T-helper 2 cell treated with Interferon-gamma antibody and Interleukin-4, amounts not matched to agents 5 μg/mL and 100 μg/mL, for 36 hours (primary cell): Measurements from ENCODE around the gene POLR3H.
"Not testable (repeated sequence)": the region's sequence is repeated elsewhere in the genome, so short reads cannot be mapped to it uniquely, and the experiment has no call there.

Source experiments
- DNase-seq: peaks from one replicate; pipeline ENCODE4 v3.0.0; 2021; ENCODE audit warnings: low spot score
- H3K27ac Mint-ChIP-seq: one replicate; pipeline ENCODE4 v1.8.0; 2021; ENCODE audit warnings: mild to moderate bottlenecking, mixed read lengths
- H3K27me3 Mint-ChIP-seq: one replicate; pipeline ENCODE4 v1.8.0; 2021; ENCODE audit warnings: low read depth, mixed read lengths
- H3K36me3 Mint-ChIP-seq: one replicate; pipeline ENCODE4 v1.8.0; 2021; ENCODE audit warnings: low read depth, mixed read lengths
- H3K4me1 Mint-ChIP-seq: one replicate; pipeline ENCODE4 v1.8.0; 2021; ENCODE audit warnings: low read depth, mixed read lengths
- H3K4me3 Mint-ChIP-seq: one replicate; pipeline ENCODE4 v1.8.0; 2022; ENCODE audit warnings: mild to moderate bottlenecking, moderate library complexity, mixed read lengths
- H3K9me3 Mint-ChIP-seq: one replicate; pipeline ENCODE4 v1.8.0; 2021; ENCODE audit warnings: mixed read lengths

Gene POLR3H

GRCh38 chr22:41574847-41575381 lies 30.6 kb upstream of the POLR3H start:
- H3K4me1 Mint-ChIP-seq = no peaks in the 10 kb centered on the region
- peaks cover 7% of the 10 kb centered on the region for H3K36me3 Mint-ChIP-seq
- H3K27me3 Mint-ChIP-seq = no peaks in the 10 kb centered on the region
- H3K4me3 Mint-ChIP-seq = no peak overlapping the region
- DNase-seq = no peak
- H3K9me3 Mint-ChIP-seq = no peaks in the 10 kb centered on the region
- no peak overlapping the region for H3K27ac Mint-ChIP-seq

- Mint-ChIP-seq H3K36me3 (peaks cover 7% of the 10 kb centered on the region), H3K27me3 (peaks cover 3% of the 10 kb centered on the region), H3K9me3 (no peaks in the 10 kb centered on the region), H3K4me3 (no peak overlapping the region), H3K27ac (no peak overlapping the region), H3K4me1 (no peaks in the 10 kb centered on the region)
- DNase-seq = no peak
Measured at GRCh38 chr22:41573677-41574076, 29.4 kb upstream of the POLR3H start.

- not testable (repeated sequence) for H3K4me3 Mint-ChIP-seq, H3K27me3 Mint-ChIP-seq, H3K27ac Mint-ChIP-seq, H3K36me3 Mint-ChIP-seq, H3K4me1 Mint-ChIP-seq, DNase-seq, H3K9me3 Mint-ChIP-seq
Measured at GRCh38 chr22:41572305-41572704, 28.0 kb upstream of the POLR3H start.

- no peak overlapping the region for H3K4me3 Mint-ChIP-seq
- peaks cover 3% of the 10 kb centered on the region for H3K27me3 Mint-ChIP-seq
- H3K4me1 Mint-ChIP-seq = no peaks in the 10 kb centered on the region
- DNase-seq = no peak
- H3K27ac Mint-ChIP-seq = no peak overlapping the region
- H3K36me3 Mint-ChIP-seq = peaks cover 5% of the 10 kb centered on the region
- H3K9me3 Mint-ChIP-seq = no peaks in the 10 kb centered on the region
Measured at GRCh38 chr22:41571786-41572185, 27.5 kb upstream of the POLR3H start.

DNA sequence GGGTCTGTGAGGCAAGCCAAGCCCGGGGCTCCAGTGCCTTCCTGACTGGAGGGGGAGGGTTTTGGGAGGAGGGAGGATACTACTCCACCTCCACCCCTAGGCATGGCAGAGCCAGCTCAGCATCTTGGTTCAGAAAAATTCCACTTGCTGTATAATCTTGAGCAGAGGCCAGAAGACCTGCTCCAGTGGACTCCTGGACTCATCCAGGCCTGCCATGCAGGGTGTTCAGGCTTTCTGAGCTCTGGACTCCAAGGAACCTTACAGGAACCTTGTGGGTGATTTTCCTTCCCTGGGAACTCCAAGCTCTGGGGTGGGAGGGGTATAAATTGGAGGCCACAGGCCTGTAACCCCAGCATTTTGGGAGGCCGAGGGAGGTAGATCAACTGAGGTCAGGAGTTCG lies 26.0 kb upstream of the POLR3H start:
- no peak overlapping the region for H3K4me3 Mint-ChIP-seq
- peaks cover 5% of the 10 kb centered on the region for H3K27me3 Mint-ChIP-seq
- no peak overlapping the region for H3K27ac Mint-ChIP-seq
- no peaks in the 10 kb centered on the region for H3K9me3 Mint-ChIP-seq
- H3K36me3 Mint-ChIP-seq = no peaks in the 10 kb centered on the region
- DNase-seq = no peak
- H3K4me1 Mint-ChIP-seq = peaks cover 5% of the 10 kb centered on the region

GRCh38 chr22:41568811-41569210 lies 24.5 kb upstream of the POLR3H start:
- Mint-ChIP-seq H3K9me3 (no peaks in the 10 kb centered on the region), H3K27me3 (peaks cover 5% of the 10 kb centered on the region), H3K4me1 (peaks cover 5% of the 10 kb centered on the region), H3K27ac (no peak overlapping the region), H3K4me3 (no peak overlapping the region), H3K36me3 (no peaks in the 10 kb centered on the region)
- no peak for DNase-seq

DNA sequence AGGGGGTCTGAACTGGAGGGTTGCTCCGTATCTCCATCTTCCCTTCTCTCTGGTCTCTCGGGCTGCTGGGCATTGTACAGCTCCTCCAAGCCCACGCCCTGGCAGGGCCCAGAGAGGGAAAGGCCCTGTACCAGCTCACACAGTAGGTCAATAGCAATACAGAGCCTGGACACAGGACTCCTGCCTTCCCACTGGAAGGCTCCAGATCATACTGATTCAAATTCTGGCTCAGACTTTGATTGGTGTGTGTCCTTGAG lies 23.2 kb upstream of the POLR3H start:
- Mint-ChIP-seq H3K4me1 (peaks cover 5% of the 10 kb centered on the region), H3K27me3 (peaks cover 6% of the 10 kb centered on the region), H3K36me3 (no peaks in the 10 kb centered on the region), H3K4me3 (no peak overlapping the region), H3K9me3 (no peaks in the 10 kb centered on the region), H3K27ac (no peak overlapping the region)
- no peak for DNase-seq

GRCh38 chr22:41565403-41566054 lies 21.3 kb upstream of the POLR3H start:
- Mint-ChIP-seq H3K36me3 (no peaks in the 10 kb centered on the region), H3K27me3 (peaks cover 21% of the 10 kb centered on the region), H3K9me3 (no peaks in the 10 kb centered on the region), H3K4me1 (peaks cover 5% of the 10 kb centered on the region), H3K4me3 (no peak overlapping the region), H3K27ac (no peak overlapping the region)
- DNase-seq = peak; percentile 24

GRCh38 chr22:41564563-41564962 lies 20.3 kb upstream of the POLR3H start:
- Mint-ChIP-seq H3K9me3 (no peaks in the 10 kb centered on the region), H3K36me3 (no peaks in the 10 kb centered on the region), H3K27me3 (peaks cover 28% of the 10 kb centered on the region), H3K4me1 (peaks cover 5% of the 10 kb centered on the region), H3K4me3 (no peak overlapping the region), H3K27ac (no peak overlapping the region)
- no peak for DNase-seq

DNA sequence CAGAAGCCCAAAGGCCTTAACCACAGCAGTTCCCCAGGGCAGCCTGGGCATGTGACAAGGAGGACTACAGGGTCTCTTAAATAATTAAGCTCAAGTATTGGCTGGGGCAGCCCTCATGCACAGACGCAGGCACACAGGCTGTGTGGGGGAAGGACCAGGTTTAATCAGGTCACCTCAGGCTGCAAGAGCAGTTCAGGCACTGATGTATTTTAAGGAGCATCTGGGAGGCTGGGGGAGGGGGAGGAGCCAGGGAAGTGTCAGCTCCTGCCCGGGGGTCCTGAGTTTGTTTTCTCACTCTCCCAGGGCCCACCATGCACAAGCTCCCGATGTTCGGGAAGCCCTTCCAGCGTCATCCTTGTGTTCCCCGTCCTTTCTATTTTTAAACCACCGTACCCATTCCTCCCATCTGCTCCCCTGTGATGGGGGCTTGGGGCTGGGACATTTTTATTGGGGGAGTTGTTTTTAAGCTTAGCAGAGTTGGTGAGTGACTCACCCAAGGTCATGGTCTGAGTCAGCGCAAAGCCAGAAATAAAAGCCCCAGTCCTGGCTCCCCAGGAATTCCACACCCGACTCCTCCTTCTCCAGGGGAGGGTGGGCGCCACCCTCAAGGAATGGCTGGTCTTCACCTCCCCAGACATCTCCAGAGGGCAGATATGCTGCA lies 18.9 kb upstream of the POLR3H start:
- Mint-ChIP-seq H3K36me3 (no peaks in the 10 kb centered on the region), H3K27ac (no peak overlapping the region), H3K27me3 (peaks cover 29% of the 10 kb centered on the region), H3K9me3 (no peaks in the 10 kb centered on the region), H3K4me3 (no peak overlapping the region), H3K4me1 (peaks cover 5% of the 10 kb centered on the region)
- no peak for DNase-seq

DNA sequence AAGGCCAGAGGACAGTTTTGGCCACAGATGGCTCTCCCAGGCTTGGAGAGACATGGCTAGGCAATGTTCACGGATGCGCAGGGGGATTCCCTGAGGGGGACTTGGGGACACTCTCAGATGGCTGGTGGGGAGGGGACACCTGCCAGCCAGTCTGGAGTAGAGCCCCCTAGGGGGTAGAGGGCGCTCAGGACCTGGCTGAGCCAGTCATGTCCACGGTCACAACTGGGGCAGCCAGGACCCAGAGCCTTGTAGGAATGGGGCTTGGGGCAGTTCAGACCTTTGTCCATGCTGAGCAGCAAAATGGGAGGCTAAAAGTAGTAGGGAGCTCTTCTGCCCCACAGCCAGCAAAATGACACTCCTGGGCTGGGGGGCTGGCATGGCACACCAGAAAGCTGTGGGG lies 18.2 kb upstream of the POLR3H start:
- Mint-ChIP-seq H3K36me3 (no peaks in the 10 kb centered on the region), H3K27me3 (peaks cover 29% of the 10 kb centered on the region), H3K4me1 (peaks cover 5% of the 10 kb centered on the region), H3K27ac (no peak overlapping the region), H3K9me3 (no peaks in the 10 kb centered on the region), H3K4me3 (no peak overlapping the region)
- DNase-seq = no peak

DNA sequence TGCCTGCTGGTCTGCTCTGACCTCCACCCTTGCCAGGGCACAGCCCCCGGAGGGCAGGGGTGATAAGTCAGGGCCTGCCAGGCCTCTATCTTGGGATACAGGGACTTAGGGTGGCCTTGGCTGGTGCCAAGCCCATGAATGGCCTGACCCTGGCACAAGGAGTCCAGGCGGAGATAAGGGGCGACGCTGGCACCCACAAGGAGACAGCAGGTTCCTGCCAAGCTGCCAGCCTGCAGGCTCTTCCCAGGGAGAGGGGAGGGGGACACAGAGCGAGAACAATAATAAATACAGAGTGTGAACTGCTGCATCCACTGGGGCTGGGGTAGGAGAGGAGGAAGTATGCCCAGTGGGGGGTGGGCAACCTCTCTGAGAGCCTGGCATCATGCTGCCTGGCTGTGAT lies 17.5 kb upstream of the POLR3H start:
- no peak for DNase-seq
- H3K9me3 Mint-ChIP-seq = no peaks in the 10 kb centered on the region
- H3K27ac Mint-ChIP-seq = no peak overlapping the region
- H3K4me1 Mint-ChIP-seq = peaks cover 5% of the 10 kb centered on the region
- H3K27me3 Mint-ChIP-seq = peaks cover 29% of the 10 kb centered on the region
- H3K4me3 Mint-ChIP-seq = no peak overlapping the region
- H3K36me3 Mint-ChIP-seq = no peaks in the 10 kb centered on the region

- no peaks in the 10 kb centered on the region for H3K9me3 Mint-ChIP-seq
- no peak overlapping the region for H3K27ac Mint-ChIP-seq
- peaks cover 5% of the 10 kb centered on the region for H3K4me1 Mint-ChIP-seq
- no peak for DNase-seq
- H3K27me3 Mint-ChIP-seq = peaks cover 30% of the 10 kb centered on the region
- no peaks in the 10 kb centered on the region for H3K36me3 Mint-ChIP-seq
- no peak overlapping the region for H3K4me3 Mint-ChIP-seq
Measured at GRCh38 chr22:41561335-41561734, 17.1 kb upstream of the POLR3H start.

GRCh38 chr22:41560095-41560471 lies 15.8 kb upstream of the POLR3H start:
- DNase-seq = no peak

GRCh38 chr22:41558241-41558630 lies 14.0 kb upstream of the POLR3H start:
- H3K4me3 Mint-ChIP-seq, H3K4me1 Mint-ChIP-seq, H3K27ac Mint-ChIP-seq, H3K9me3 Mint-ChIP-seq, H3K36me3 Mint-ChIP-seq, DNase-seq: not testable (repeated sequence)
- peaks cover 33% of the 10 kb centered on the region for H3K27me3 Mint-ChIP-seq

More at GRCh38 chr22:41560095-41560471, 15.8 kb upstream of the POLR3H start:
- no peak overlapping the region for H3K27ac Mint-ChIP-seq
- no peaks in the 10 kb centered on the region for H3K36me3 Mint-ChIP-seq
- no peaks in the 10 kb centered on the region for H3K9me3 Mint-ChIP-seq
- peaks cover 30% of the 10 kb centered on the region for H3K27me3 Mint-ChIP-seq
- H3K4me1 Mint-ChIP-seq = no peaks in the 10 kb centered on the region
- no peak overlapping the region for H3K4me3 Mint-ChIP-seq
